ENCODE results near the gene GNAS. TPM values are rescaled to one million over a fixed set of nuclear protein-coding genes. Genes with fewer than 3 reads are reported as not detected.
A peak's percentile ranks its signal among the peaks of the same experiment; 100 is the strongest.

Gene GNAS
- total and polyA plus RNA-seq, 10 of the 15 experiments (the other 5 are each of a cell fraction or from before 2014, with no cell fraction given) = 209 to 950 (median 394) TPM

DNA sequence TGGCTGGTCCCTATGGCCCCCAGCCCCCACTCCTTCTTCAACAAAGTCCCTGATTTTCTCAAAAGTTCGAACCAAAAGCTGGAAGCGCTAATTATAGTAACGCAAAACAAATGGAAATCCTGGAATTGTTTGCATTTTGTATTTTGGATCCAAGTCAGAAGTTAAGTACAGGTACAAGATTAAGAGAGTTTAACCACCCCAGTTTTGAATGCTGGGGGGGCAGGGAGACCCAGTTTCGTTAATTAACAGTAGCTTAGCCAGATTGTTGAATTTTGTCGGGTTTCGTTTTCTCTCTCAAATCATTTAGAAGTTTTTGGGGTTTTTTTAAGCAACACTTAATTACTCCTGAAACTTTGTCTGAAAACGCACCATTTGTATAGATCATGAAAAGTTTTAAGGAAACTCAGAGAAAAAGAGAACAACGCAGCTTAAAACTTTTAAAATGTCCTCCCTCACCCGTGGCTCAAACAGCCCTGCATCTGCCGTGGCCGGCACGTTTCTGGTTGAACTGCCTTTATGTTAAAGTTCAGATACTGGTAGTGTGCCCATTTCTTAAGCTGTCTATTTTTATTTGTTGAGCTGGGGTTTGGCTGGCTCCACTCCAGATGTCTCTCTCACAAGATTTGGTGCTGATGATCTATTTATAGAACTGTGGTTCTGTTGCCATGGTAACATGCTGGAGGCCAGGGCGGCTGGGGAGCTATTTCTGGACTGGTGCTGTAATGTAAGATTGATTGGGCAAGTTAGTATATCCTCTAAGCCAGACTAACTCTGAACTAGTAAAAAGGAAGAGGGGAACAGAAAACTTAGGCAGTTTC is 55.0 kb downstream of the GNAS start (continued):
- TF ChIP-seq HDGF (IDR thresholded peaks at IDR 0.05) (no peak), ETV6 (conservative IDR thresholded peaks at IDR 0.05 in 1 of 2, IDR thresholded peaks at IDR 0.05 in 1 of 2; ENCODE audit: borderline replicate concordance in 1 of 2, low read depth in 1 of 2) (peak in 1 of 2 experiments; percentile 19; a peak in 1 of 4 replicates), ZNF622 (IDR thresholded peaks at IDR 0.05) (no peak), BRCA1 (IDR thresholded peaks at IDR 0.05; ENCODE audit: low read depth, low read length) (no peak), ZZZ3 (IDR thresholded peaks at IDR 0.05; ENCODE audit: control insufficient read depth, insufficient read length, low read depth) (no peak), ZNF217 (IDR thresholded peaks at IDR 0.05) (no peak), PAX8 (IDR thresholded peaks at IDR 0.05) (no peak; the same call in 1 of the 2 replicates), CHD2 (IDR thresholded peaks at IDR 0.05; ENCODE audit: borderline replicate concordance, low read depth, low read length) (peak; percentile 49; the same call in 1 of the 2 replicates), CHD4 (IDR thresholded peaks at IDR 0.05) (no peak), RUNX3 (IDR thresholded peaks at IDR 0.05; ENCODE audit: low read length) (peak; percentile 92), ZNF207 (IDR thresholded peaks at IDR 0.05; ENCODE audit: borderline replicate concordance) (no peak), EGR1 (IDR thresholded peaks at IDR 0.05; ENCODE audit: borderline replicate concordance in 1 of 2, low read depth in 2 of 2, low read length in 2 of 2) (no peak), ZNF384 (IDR thresholded peaks at IDR 0.05; ENCODE audit: borderline replicate concordance, low read depth, low read length) (no peak), TAF1 (IDR thresholded peaks at IDR 0.05; ENCODE audit: borderline replicate concordance, low read depth, low read length) (0 out of 2 replicates have a peak, but pooled peaks have one; percentile 31), KDM1A (IDR thresholded peaks at IDR 0.05; ENCODE audit: borderline replicate concordance) (no peak), FOS (IDR thresholded peaks at IDR 0.05; ENCODE audit: borderline replicate concordance, extremely low read depth, insufficient read length) (no peak), RELA (IDR thresholded peaks at IDR 0.05; ENCODE audit: borderline replicate concordance, partially characterized antibody) (no peak)
- TF ChIP-seq, protein P1, sequence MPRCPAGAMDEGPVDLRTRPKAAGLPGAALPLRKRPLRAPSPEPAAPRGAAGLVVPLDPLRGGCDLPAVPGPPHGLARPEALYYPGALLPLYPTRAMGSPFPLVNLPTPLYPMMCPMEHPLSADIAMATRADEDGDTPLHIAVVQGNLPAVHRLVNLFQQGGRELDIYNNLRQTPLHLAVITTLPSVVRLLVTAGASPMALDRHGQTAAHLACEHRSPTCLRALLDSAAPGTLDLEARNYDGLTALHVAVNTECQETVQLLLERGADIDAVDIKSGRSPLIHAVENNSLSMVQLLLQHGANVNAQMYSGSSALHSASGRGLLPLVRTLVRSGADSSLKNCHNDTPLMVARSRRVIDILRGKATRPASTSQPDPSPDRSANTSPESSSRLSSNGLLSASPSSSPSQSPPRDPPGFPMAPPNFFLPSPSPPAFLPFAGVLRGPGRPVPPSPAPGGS (IDR thresholded peaks at IDR 0.05; ENCODE audit: borderline replicate concordance, insufficient read depth, low read depth, low read length, poor library complexity, severe bottlenecking) = peak; percentile 55
- TF ChIP-seq, protein P2, sequence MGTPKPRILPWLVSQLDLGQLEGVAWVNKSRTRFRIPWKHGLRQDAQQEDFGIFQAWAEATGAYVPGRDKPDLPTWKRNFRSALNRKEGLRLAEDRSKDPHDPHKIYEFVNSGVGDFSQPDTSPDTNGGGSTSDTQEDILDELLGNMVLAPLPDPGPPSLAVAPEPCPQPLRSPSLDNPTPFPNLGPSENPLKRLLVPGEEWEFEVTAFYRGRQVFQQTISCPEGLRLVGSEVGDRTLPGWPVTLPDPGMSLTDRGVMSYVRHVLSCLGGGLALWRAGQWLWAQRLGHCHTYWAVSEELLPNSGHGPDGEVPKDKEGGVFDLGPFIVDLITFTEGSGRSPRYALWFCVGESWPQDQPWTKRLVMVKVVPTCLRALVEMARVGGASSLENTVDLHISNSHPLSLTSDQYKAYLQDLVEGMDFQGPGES (IDR thresholded peaks at IDR 0.05) = no peak
- TF ChIP-seq, protein P3, sequence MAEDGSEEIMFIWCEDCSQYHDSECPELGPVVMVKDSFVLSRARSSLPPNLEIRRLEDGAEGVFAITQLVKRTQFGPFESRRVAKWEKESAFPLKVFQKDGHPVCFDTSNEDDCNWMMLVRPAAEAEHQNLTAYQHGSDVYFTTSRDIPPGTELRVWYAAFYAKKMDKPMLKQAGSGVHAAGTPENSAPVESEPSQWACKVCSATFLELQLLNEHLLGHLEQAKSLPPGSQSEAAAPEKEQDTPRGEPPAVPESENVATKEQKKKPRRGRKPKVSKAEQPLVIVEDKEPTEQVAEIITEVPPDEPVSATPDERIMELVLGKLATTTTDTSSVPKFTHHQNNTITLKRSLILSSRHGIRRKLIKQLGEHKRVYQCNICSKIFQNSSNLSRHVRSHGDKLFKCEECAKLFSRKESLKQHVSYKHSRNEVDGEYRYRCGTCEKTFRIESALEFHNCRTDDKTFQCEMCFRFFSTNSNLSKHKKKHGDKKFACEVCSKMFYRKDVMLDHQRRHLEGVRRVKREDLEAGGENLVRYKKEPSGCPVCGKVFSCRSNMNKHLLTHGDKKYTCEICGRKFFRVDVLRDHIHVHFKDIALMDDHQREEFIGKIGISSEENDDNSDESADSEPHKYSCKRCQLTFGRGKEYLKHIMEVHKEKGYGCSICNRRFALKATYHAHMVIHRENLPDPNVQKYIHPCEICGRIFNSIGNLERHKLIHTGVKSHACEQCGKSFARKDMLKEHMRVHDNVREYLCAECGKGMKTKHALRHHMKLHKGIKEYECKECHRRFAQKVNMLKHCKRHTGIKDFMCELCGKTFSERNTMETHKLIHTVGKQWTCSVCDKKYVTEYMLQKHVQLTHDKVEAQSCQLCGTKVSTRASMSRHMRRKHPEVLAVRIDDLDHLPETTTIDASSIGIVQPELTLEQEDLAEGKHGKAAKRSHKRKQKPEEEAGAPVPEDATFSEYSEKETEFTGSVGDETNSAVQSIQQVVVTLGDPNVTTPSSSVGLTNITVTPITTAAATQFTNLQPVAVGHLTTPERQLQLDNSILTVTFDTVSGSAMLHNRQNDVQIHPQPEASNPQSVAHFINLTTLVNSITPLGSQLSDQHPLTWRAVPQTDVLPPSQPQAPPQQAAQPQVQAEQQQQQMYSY (CRISPR knock-in tag; IDR thresholded peaks at IDR 0.05) = no peak
- TF ChIP-seq, protein P4, sequence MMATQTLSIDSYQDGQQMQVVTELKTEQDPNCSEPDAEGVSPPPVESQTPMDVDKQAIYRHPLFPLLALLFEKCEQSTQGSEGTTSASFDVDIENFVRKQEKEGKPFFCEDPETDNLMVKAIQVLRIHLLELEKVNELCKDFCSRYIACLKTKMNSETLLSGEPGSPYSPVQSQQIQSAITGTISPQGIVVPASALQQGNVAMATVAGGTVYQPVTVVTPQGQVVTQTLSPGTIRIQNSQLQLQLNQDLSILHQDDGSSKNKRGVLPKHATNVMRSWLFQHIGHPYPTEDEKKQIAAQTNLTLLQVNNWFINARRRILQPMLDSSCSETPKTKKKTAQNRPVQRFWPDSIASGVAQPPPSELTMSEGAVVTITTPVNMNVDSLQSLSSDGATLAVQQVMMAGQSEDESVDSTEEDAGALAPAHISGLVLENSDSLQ (IDR thresholded peaks at IDR 0.05) = peak; percentile 89
